Measurements from ENCODE around the gene FTCDNL1. TPM values are rescaled to one million over a fixed set of nuclear protein-coding genes. Genes with fewer than 3 reads are reported as not detected.

Gene FTCDNL1
- total RNA-seq, 1 donor from 2014 or later: 0.45 TPM

DNA sequence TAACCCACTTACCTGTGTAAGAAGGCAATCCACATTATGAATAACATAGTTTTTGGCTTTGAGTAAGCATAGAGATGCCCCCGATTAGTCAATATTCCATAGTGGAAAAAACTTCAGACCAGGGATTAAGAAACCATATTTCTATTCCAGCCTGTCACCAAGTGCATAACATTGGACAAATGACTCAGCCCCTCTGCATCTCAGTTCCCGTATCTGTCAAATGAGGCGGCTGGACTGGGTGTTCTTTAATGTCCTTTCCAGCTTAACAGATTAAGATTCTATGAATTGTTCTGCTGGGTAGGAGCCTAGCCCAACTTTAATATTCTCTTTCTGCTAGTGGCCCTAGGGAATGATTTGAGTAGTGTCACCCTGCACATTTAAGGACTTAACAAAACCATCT is 11.8 kb upstream of the FTCDNL1 start:
- H3K9ac ChIP-seq (ENCODE audit: low read length): no peak overlapping the region
- no peaks in the 10 kb centered on the region for H3K4me1 ChIP-seq (ENCODE audit: insufficient read depth, low read length)
- no peak overlapping the region for H3K4me2 ChIP-seq (ENCODE audit: low read length)
- H4K20me1 ChIP-seq (ENCODE audit: insufficient read depth, low read length): no peaks in the 10 kb centered on the region
- H3K79me2 ChIP-seq (ENCODE audit: insufficient read depth, low read length): no peaks in the 10 kb centered on the region
- H3K9me3 ChIP-seq (ENCODE audit: insufficient read depth, low read depth, low read length): no peaks in the 10 kb centered on the region
- no peak overlapping the region for H3K27ac ChIP-seq (ENCODE audit: low read depth, low read length)
- no peaks in the 10 kb centered on the region for H3K9me3 Mint-ChIP-seq (ENCODE audit: unreplicated experiment)
- H3K27me3 ChIP-seq (ENCODE audit: insufficient read depth, low read length): peaks cover 3% of the 10 kb centered on the region
- H3K27ac Mint-ChIP-seq (ENCODE audit: unreplicated experiment): no peak overlapping the region
- no peak for TF ChIP-seq EZH2 (IDR thresholded peaks at IDR 0.05; ENCODE audit: insufficient read depth, low read length)
- TF ChIP-seq, protein P1, sequence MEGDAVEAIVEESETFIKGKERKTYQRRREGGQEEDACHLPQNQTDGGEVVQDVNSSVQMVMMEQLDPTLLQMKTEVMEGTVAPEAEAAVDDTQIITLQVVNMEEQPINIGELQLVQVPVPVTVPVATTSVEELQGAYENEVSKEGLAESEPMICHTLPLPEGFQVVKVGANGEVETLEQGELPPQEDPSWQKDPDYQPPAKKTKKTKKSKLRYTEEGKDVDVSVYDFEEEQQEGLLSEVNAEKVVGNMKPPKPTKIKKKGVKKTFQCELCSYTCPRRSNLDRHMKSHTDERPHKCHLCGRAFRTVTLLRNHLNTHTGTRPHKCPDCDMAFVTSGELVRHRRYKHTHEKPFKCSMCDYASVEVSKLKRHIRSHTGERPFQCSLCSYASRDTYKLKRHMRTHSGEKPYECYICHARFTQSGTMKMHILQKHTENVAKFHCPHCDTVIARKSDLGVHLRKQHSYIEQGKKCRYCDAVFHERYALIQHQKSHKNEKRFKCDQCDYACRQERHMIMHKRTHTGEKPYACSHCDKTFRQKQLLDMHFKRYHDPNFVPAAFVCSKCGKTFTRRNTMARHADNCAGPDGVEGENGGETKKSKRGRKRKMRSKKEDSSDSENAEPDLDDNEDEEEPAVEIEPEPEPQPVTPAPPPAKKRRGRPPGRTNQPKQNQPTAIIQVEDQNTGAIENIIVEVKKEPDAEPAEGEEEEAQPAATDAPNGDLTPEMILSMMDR (IDR thresholded peaks at IDR 0.05; ENCODE audit: insufficient read depth, low read depth, low read length): no peak
- H3K27me3 Mint-ChIP-seq (ENCODE audit: low read depth, unreplicated experiment): peaks cover 2% of the 10 kb centered on the region
- H2AFZ ChIP-seq (ENCODE audit: low read depth, low read length): no peak overlapping the region
- no peaks in the 10 kb centered on the region for H3K36me3 Mint-ChIP-seq (ENCODE audit: low read depth, unreplicated experiment)
- FAIRE-seq (no peak), DNase-seq (ENCODE audit: low read depth) (no peak)
- H3K4me3 Mint-ChIP-seq (ENCODE audit: unreplicated experiment): no peak overlapping the region
- H3K36me3 ChIP-seq (ENCODE audit: insufficient read depth, low read length): no peaks in the 10 kb centered on the region
- H3K4me1 Mint-ChIP-seq (ENCODE audit: low read depth, unreplicated experiment): no peaks in the 10 kb centered on the region
- no peak overlapping the region for H3K4me3 ChIP-seq (ENCODE audit: insufficient read depth, low read depth, low read length)

DNA sequence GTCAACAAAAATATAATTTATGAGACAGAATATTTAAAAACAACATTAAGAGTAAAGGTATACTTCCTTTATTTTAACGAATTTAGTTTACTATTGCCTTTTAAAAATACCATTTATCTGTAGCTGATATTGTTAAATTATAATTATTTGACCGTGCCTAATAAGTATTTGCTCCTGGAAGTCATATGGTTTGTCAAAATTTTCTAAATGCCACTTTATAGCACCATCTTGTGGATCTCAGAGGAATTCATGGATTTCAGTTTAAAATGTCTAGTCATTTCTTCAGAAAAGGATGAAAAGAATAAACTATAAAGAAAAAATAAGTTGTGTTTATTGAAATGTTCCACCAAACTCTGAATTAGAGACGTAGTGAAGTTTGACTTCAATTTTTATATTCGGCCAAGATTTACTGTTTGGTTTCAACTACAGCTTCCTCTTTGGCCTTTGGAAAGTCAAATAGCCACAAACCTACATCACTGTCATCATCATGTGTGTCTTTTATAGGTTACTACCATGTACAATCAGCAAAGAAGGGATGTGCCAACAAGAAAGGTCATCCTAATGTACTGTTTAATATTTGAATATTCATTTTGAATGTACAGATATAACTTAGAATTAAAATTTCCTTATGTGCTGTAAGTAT is 10.3 kb upstream of the FTCDNL1 start:
- Mint-ChIP-seq H3K4me1 (ENCODE audit: low read depth, unreplicated experiment) (no peaks in the 10 kb centered on the region), H3K4me3 (ENCODE audit: unreplicated experiment) (no peak overlapping the region), H3K27ac (ENCODE audit: unreplicated experiment) (no peak overlapping the region), H3K27me3 (ENCODE audit: low read depth, unreplicated experiment) (peaks cover 8% of the 10 kb centered on the region), H3K36me3 (ENCODE audit: low read depth, unreplicated experiment) (no peaks in the 10 kb centered on the region), H3K9me3 (ENCODE audit: unreplicated experiment) (no peaks in the 10 kb centered on the region)
- no peak overlapping the region for H3K9ac ChIP-seq (ENCODE audit: low read length)
- H3K9me3 ChIP-seq (ENCODE audit: insufficient read depth, low read depth, low read length): no peaks in the 10 kb centered on the region
- H3K27me3 ChIP-seq (ENCODE audit: insufficient read depth, low read length): peaks cover 3% of the 10 kb centered on the region
- peak; percentile 10 for DNase-seq (ENCODE audit: low read depth)
- FAIRE-seq: peak; percentile 62
- H3K27ac ChIP-seq (ENCODE audit: low read depth, low read length): no peak overlapping the region
- no peak overlapping the region for H3K4me3 ChIP-seq (ENCODE audit: insufficient read depth, low read depth, low read length)
- no peak overlapping the region for H2AFZ ChIP-seq (ENCODE audit: low read depth, low read length)
- H3K4me2 ChIP-seq (ENCODE audit: low read length): no peak overlapping the region
- H4K20me1 ChIP-seq (ENCODE audit: insufficient read depth, low read length): no peaks in the 10 kb centered on the region
- H3K36me3 ChIP-seq (ENCODE audit: insufficient read depth, low read length): no peaks in the 10 kb centered on the region
- no peak for TF ChIP-seq EZH2 (IDR thresholded peaks at IDR 0.05; ENCODE audit: insufficient read depth, low read length)
- TF ChIP-seq, protein P1 (IDR thresholded peaks at IDR 0.05; ENCODE audit: insufficient read depth, low read depth, low read length): peak; percentile 61
- H3K79me2 ChIP-seq (ENCODE audit: insufficient read depth, low read length): no peaks in the 10 kb centered on the region
- no peaks in the 10 kb centered on the region for H3K4me1 ChIP-seq (ENCODE audit: insufficient read depth, low read length)

DNA sequence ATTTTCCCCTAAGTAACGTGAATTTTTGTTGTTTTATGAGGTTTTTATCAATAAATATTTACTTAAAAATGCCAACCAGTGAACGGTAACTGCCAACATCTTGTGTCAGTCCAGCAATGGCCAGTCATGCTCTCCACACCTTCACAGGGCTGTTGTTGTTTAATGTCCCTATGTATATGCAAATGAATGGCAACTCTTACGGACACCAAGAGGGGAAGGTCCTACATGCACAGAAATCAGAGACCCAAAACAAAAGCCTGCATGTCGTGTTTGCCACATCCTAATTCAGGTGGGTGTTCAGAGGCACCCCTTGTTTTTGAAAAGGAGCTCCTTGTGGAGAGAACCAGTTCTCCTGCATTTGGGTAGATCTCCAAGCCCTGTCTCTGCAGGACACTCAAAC is 4.8 kb upstream of the FTCDNL1 start:
- Histone ChIP-seq H3K27me3 (ENCODE audit: insufficient read depth, low read length) (peaks cover 9% of the 10 kb centered on the region), H3K36me3 (ENCODE audit: insufficient read depth, low read length) (no peaks in the 10 kb centered on the region), H3K4me2 (ENCODE audit: low read length) (no peak overlapping the region), H3K9ac (ENCODE audit: low read length) (no peak overlapping the region), H3K4me3 (ENCODE audit: insufficient read depth, low read depth, low read length) (no peak overlapping the region), H3K27ac (ENCODE audit: low read depth, low read length) (no peak overlapping the region), H3K9me3 (ENCODE audit: insufficient read depth, low read depth, low read length) (no peaks in the 10 kb centered on the region), H3K4me1 (ENCODE audit: insufficient read depth, low read length) (no peaks in the 10 kb centered on the region), H3K79me2 (ENCODE audit: insufficient read depth, low read length) (no peaks in the 10 kb centered on the region), H4K20me1 (ENCODE audit: insufficient read depth, low read length) (no peaks in the 10 kb centered on the region), H2AFZ (ENCODE audit: low read depth, low read length) (no peak overlapping the region)
- no peak for TF ChIP-seq EZH2 (IDR thresholded peaks at IDR 0.05; ENCODE audit: insufficient read depth, low read length)
- TF ChIP-seq, protein P1 (IDR thresholded peaks at IDR 0.05; ENCODE audit: insufficient read depth, low read depth, low read length): no peak
- DNase-seq (ENCODE audit: low read depth): no peak
- H3K9me3 Mint-ChIP-seq (ENCODE audit: unreplicated experiment): no peaks in the 10 kb centered on the region
- no peaks in the 10 kb centered on the region for H3K36me3 Mint-ChIP-seq (ENCODE audit: low read depth, unreplicated experiment)
- no peak overlapping the region for H3K27ac Mint-ChIP-seq (ENCODE audit: unreplicated experiment)
- no peak overlapping the region for H3K4me3 Mint-ChIP-seq (ENCODE audit: unreplicated experiment)
- H3K27me3 Mint-ChIP-seq (ENCODE audit: low read depth, unreplicated experiment): peaks cover 28% of the 10 kb centered on the region
- no peaks in the 10 kb centered on the region for H3K4me1 Mint-ChIP-seq (ENCODE audit: low read depth, unreplicated experiment)
- no peak for FAIRE-seq
